ENCODE results near the gene ERBIN.

DNA sequence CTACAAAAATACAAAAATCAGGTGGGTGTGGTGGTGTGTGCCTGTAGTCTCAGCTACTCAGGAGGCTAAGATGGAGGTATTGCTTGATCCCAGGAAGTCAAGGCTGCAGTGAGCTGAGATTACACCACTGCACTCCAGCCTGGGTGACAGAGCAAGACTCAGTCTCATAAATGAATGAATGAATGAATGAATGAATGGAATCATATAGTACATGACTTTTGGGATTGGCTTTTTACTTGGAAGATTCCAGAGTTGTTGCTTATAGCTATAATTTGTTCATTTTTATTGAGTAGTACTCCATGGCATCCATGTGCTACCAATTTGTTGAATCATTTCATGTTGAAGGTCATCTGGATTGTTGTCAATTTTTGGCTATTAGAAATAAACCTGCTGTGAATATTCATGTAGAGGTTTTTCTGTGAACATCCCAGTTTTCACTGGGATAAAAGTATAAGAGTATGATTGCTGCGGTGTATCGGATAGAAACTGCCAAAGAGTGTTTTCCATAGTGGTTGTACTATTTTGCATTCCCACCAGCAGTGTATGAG is 19.9 kb downstream of the ERBIN start:
- TF ChIP-seq, protein P1, sequence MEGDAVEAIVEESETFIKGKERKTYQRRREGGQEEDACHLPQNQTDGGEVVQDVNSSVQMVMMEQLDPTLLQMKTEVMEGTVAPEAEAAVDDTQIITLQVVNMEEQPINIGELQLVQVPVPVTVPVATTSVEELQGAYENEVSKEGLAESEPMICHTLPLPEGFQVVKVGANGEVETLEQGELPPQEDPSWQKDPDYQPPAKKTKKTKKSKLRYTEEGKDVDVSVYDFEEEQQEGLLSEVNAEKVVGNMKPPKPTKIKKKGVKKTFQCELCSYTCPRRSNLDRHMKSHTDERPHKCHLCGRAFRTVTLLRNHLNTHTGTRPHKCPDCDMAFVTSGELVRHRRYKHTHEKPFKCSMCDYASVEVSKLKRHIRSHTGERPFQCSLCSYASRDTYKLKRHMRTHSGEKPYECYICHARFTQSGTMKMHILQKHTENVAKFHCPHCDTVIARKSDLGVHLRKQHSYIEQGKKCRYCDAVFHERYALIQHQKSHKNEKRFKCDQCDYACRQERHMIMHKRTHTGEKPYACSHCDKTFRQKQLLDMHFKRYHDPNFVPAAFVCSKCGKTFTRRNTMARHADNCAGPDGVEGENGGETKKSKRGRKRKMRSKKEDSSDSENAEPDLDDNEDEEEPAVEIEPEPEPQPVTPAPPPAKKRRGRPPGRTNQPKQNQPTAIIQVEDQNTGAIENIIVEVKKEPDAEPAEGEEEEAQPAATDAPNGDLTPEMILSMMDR (IDR thresholded peaks at IDR 0.05), result no peak
- TF ChIP-seq POLR2A (IDR thresholded peaks at IDR 0.05), result no peak

Measured in thyroid gland (tissue), 4 donors.